ENCODE measurements around the gene BPI.
"Not testable (repeated sequence)": the region's sequence is repeated elsewhere in the genome, so short reads cannot be mapped to it uniquely, and the experiment has no call there.

The BPI gene

DNA sequence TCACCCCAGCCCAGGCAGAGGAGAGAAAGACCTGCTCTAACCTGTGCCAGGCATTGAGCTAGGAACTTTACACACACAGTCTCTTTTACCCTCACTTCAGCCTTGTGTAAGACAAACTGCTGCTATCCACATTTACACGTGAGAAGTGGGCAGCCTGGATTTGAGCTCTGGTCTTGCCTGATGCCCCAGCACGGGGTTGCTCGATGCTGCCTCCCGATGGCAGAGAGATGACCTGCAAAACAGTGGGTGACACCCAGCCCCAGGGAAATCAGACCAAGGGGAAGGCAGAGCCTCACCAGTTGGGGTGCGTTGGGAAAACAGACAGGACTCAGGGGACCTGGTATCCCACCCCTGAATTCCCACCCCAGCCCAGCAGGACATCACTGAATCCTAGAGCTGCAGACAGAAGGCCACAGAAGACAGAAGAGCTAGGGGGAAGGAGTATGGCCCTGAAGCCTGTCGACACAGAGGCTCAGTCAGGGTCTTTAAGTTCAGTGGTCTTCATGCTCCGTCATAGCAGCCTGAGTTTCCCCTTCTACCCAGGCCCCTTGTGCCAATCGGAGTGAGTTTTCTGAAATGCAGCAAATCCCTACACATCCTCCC is 990 bp downstream of the BPI start:
- no peak for DNase-seq (ENCODE audit: low read depth)

DNA sequence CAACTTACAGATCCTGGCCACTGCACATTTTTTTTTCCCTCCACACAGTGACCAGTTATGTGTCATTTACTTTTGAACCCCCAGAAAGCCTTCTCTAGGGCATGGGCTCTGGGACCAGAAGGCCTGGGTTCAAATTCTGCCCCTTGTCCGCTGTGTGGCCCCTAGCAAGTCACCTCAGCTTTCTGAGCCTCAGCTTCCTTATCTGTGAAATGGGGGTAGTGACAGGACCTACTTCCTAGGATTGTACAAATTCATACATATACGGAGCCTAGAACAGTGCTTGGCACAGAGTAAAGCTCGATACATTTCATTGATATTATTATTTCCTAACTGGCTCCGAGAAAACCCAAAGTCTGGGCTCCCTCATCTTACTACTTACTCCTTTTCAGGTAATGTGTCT is 1.6 kb downstream of the BPI start:
- no peak for DNase-seq (ENCODE audit: low read depth)

DNA sequence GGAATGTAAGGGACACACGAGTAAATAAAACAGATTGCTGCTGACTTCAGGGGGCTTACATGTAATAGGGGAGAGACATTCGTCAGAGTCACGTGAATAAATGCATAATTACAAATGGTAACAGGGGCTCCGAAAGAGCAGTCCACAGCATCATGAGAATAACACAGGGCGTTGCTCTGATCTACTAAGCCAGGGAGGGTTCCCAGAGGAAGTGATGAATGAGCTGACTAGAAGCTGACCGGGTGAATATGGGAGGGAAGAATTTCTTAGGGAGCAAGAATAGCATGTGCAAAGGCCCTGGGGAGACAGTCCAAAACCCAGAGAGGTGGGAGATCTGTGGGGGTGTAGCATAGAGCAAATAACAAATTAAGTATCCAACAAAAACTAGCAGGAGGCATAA is 2.4 kb downstream of the BPI start:
- DNase-seq (ENCODE audit: low read depth): no peak

DNA sequence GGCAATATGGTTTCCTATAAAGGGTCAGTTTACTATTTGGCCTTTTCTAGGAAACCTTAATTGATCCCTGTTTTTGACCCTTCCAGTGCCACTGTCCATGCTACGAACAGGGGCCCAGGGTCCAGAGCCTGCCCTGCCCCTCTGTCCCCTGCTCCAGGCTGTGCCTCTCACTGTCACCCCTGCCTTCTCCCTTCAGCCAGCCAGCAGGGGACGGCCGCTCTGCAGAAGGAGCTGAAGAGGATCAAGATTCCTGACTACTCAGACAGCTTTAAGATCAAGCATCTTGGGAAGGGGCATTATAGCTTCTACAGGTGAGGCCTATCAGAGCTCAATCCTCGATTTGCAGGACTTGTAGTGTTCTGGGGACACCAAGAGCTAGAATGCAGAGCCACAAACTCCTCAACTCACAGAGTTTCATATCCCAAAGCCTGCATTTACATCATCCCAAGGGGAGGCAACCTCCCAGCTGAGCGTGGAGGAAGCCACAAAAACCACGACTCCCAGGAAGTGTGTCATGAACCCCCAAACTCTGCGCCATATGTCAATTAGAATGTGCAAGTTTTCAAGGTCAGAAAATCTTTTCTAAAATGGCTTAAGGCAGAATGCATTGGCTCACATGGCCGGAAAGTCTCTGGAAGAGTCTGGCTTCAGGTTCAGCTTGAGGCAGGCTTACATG is 3.6 kb downstream of the BPI start:
- DNase-seq (ENCODE audit: low read depth): no peak

DNA sequence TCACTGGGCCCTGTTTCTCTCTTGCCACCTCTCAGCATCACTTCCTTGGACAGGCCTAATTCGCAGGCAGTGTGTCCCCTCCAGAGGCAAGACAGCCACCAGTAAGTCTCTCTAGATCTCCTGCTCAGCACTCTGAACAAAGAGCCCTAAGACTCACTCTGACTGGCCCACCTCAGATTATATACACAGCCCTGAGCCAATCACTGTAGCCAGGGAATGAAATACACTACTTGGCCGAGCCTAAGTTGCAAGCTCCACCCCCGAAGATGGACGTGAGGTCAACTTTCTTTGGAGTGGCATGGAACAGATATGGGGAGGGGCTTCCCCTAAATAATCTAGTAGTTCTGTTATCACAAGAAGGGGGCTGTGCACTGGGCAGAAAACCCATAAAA is 4.1 kb downstream of the BPI start:
- DNase-seq (ENCODE audit: low read depth): no peak

DNA sequence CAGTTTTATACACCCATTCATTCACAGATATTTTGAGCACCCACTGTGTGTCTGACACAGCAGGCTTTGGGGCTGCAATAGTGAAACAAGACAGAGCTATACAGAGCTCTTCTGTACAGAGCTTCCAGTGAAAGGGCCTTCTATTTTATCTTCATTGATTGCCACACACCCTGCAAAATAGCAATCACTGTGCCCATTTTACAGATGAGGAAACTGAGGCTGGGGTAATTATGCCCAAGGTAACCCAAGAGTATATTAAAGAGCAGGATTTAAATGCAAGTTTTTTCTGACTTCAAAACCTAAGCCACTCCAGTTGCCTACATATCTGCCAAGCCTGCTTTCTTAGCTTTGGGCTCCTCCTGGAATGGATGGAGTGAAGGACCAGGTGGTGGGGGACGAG is 4.5 kb downstream of the BPI start:
- no peak for DNase-seq (ENCODE audit: low read depth)

DNA sequence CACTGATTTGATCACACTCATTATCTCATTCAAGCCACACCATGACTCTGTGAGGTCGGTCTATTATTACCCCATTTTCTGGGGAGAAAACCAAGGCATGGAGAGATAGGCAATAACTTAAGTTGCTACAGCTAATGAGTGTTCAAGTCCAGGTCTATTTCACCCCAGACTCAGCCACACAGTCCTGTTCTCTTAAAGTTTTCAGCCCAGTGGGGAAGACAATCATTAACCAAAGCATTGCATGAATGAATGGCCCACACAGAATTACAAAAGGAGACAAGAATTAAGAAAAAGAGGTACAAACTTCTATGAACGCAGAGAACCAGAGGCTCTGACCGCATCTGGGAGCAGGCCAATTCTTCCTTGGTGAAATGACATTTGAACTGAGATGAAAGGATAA is 7.1 kb downstream of the BPI start:
- no peak for DNase-seq (ENCODE audit: low read depth)

DNA sequence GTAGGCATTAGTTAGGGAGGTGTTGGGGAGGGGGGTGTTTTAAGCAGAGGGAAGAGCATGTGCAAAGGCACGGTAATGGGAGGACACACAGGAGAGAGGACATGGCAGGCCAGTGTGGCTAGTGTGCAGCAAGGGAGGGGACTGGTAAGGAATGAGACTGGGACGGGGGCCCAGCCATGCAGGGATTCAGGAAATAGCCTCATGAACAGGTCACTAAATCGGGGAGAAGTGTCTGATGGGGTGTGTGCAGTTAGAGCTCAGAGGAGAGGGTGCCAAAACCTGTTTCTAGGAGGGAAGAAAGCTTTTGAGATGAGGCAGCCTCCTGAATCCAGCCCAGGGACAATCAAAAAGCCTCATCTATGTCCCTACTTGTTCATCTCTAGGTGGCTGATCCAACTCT is 7.5 kb downstream of the BPI start:
- DNase-seq (ENCODE audit: low read depth): no peak

DNA sequence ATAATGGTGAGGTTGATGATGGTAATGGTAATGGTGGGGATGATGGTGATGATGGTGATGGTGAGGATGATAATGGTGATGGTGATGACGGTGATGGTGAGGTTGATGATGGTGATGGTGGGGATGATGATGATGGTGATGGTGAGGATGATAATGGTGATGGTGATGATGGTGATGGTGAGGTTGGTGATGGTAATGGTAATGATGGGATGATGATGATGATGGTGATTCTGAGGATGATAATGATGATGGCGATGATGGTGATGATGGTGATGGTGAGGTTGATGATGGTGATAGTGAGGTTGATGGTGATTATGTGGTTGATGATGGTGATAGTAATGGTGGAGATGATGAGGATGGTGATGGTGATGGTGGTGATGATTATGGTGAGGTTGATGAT is 9.7 kb downstream of the BPI start:
- DNase-seq (ENCODE audit: low read depth): no peak

DNA sequence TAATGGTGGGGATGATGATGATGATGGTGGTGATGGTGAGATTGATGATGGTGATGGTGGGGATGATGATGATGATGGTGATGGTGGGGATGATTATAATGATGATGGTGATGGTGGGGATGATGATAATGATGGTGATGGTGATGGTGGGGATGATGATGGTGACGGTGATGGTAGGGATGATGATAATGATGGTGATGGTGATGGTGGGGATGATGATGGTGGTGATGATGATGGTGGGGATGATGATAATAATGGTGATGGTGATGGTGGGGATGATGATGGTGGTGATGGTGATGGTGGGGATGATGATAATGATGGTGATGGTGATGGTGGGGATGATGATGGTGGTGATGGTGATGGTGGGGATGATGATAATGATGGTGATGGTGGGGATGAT is 10.4 kb downstream of the BPI start:
- not testable (repeated sequence) for DNase-seq (ENCODE audit: low read depth)

DNA sequence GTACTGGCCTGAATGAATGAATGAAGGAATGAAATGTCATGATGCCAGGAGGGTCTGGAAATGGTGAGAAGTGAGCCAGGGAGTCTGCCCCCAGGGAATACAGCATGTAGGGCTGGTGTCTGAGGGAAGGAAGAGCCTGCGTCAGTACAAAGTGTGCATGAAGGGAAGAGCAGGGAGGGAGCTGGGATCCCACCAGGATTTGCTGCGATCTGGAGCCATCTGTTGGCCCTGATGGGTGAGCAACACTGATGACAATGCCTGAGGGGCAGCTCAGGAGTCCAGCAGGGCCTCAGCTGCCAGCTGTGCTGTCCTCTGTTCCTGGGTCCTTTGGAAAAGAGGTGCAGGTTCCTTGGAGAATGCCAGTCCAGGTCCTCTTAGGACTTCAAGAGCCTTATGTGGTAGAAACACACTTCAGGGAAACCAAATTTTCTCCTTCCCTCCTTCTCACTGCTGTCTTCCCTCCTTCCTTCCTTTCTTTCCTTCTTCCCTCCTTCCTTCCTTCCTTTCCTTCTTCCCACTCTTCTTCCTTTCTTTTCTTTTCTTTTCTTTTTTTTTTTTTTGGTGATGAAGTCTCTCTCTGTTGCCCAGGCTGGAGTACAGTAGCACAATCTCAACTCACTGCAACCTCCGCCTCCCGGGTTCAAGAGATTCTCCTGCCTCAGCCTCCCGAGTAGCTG is 11.5 kb downstream of the BPI start:
- DNase-seq (ENCODE audit: low read depth): no peak

DNA sequence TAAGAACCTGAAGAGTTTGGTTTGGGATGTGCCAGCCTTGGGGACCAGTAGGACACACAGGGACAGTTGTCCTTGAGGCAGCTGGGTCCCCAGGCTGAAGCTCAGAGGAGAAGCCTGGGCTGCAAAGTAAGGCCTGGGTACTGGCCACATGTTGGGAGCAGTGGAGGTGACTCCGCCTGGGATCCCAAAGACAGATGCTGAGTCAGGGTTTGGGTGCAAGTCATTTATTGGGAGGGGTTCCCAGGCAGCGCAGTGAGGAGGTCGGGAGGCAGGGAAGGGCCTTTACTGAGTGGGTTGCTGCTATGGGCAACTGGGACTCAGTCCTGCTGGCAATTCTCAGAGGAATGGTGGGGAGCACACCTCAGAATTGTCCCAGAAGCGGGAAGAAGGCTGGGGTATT is 12.4 kb downstream of the BPI start:
- DNase-seq (ENCODE audit: low read depth): no peak

DNA sequence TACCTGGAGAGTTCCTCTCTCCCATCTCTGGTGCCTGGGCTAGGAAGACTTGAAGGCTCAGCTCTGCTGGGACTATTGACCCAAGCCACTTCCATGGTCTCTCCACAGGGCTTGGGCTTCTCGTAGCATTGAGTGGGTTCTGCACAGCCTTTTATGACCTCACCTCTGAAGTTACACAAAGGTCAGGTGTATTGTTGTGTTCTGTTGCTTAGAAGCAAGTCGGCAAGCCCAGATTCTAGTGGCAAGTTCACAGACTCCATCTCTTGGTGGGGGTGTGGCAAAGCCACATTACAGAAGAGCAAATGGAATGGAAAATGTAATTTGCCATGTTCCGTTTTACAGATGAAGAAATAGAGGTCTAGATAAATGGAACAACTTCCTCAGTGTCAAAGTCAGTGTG is 13.5 kb downstream of the BPI start:
- DNase-seq (ENCODE audit: low read depth): no peak

DNA sequence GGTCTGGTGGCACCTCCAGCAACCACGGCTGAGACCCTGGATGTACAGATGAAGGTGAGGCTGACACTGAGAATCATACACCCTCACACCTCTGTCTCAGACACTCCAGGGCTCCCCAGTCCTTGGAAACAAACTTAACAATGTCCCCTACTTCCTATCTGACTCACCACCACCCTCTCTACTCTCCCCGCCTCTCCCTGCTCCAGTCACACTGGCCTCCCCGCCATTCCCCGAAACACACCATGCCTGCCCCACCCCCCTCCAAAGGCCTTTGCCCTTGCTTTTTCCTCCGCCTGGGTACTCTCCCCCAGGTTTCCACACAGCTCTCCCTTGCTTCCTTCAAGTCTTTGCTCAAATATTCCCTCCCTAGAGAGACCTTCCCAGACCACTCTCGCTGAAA is 16.3 kb downstream of the BPI start:
- DNase-seq (ENCODE audit: low read depth): no peak

DNA sequence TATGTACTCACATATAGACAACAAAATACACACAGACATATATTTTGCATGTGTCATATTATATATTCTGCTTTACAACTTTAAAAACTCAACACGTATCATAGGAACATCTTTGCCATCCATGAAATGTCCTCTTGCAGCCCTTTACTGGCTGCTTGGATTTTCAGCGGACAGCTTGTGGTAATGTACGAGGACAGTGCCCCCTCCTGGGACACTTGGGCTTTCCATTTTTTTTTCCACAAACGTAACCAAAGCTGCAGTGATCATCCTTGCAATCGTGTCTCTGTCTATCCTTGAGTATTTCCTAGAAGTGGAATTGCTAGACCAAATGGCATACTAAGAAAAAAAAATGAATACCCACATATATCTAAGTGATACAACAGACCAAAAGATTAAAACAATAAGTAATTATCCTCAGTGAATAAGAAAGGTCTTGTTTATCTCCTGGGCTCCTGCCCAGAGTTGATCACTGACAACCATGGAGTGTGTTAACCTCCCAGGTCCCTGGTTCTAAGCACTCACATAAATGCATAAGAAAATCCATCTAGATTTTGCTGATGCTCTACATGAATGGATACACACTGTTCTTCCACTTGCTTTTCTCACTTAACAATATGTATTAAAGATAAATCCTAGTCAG is 18.1 kb downstream of the BPI start:
- DNase-seq (ENCODE audit: low read depth): no peak

DNA sequence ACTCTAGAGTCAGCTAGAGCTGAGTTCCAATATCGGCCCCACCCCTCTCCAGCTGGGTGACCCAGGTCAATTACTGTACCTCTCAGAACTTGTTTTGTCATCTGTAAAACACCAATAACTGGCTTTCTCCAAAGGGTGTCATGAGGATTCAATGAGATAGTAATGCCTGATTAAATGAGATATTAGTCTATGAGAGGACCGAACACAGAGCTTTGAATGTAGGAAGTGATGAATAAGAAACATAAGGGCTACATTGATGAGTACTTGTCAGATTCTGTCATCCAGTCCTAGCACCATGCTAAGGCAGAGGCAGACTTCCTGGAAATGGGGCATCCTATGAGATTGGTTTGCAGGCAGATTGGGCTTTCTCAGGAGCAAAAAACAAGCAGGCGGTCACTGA is 20.2 kb downstream of the BPI start:
- DNase-seq (ENCODE audit: low read depth): no peak

DNA sequence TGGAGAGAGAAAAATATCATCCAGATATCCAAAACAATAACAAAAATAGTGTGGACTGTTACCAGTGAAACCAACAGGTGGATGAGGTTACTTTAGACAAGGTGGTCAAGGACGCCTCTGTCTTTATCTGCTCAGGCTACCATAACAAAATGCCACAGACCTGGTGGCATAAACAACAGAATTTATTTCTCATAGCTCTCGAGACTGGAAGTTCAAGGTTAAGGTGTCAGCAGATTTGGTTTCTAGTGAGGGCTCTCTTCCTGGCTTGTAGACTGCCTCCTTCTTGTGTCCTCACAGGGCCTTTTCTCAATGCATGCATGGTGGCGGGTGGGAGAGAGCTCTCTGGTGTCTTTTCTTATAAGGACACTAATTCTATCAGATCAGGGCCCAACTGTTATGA is 21.2 kb downstream of the BPI start:
- DNase-seq (ENCODE audit: low read depth): no peak

DNA sequence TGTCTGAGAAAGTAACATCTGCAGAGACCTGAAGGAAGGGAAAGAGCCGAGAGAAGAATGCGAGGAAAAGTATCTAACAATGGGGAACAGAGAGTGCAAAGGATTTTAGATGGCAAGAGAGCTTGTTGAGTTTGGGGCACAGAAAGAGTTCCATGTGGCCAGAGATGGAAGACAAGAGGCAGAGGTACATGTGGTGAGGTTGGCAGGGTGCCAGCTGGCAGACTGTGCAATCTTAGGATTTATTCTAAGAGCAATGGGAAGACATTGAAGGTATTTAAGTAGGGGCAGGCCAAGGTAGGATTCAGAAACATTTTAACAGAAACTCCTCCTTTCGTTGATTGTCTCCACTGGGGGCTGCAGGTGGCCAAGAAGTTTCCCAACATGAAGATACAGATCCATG is 21.9 kb downstream of the BPI start:
- no peak for DNase-seq (ENCODE audit: low read depth)

DNA sequence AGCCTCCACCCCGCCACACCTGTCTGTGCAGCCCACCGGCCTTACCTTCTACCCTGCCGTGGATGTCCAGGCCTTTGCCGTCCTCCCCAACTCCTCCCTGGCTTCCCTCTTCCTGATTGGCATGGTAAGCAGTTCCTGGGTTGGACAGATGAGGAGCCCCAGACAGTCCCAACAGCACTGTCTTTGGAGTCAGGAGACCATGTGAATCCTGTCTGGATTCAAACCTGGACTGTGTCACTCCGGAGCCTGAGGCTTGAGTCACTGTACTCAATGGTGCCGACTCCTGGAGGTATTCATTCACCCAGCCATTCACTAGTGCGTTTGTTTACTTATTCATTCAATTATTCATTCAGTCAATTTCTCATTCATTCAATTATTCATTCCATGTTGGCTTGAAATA is 22.4 kb downstream of the BPI start:
- no peak for DNase-seq (ENCODE audit: low read depth)

DNA sequence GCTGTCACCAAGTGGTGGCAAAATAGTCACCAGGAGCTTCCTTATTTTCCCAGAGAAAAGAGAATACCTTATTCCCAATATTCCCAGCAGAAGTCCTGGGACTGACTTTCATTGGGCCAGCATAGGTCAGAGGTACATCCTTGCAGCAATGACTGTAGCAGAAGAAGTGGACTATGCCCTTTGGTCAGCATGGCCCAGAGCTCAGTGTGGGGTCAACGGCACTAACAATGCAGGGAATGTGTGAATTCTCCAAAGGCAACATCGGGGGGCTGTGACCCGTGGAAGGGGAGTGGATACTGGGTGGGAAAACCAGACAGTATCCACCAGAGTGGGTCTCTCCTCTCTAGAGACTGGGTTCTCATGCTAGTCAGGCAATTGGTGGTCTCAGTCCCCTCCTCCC is 26.7 kb downstream of the BPI start:
- no peak for DNase-seq (ENCODE audit: low read depth)

DNA sequence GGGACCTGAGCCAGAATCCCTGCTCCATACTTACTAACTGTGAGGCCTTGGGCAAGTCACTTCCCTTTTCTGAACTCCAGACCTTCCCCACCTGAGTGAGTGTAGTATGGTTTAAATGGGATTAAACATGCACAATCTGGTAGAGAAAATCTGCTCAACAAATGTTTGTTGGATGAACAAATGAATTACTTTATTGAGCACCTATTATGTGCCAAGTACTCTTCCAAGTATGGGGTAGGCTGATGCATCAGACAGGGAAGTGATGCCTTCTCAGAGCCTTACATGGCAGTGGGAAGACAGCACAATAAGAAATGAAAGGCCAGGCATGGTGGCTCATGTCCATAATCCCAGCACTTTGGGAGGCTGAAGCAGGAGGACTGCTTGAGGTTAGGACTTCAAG is 27.3 kb downstream of the BPI start:
- no peak for DNase-seq (ENCODE audit: low read depth)

DNA sequence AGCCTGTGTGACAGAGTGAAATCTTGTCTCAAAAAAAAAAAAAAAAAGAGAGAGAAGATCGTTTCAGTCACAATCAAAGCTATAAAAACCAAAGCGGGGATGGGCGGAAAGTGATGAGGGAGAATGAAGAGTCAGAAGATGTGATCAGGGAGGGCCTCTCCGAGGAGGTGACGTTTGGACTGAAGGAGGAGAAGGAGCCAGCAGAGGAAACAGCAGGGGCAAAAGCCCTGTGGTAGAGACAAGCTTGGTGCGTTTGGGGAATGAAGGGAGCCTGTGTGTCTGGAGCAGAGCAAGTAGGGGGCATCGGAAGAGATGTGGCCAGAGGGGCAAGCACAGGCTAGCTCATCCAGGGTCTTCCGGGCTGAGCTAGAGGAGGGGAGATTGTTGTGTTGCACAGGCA is 27.9 kb downstream of the BPI start:
- no peak for DNase-seq (ENCODE audit: low read depth)

DNA sequence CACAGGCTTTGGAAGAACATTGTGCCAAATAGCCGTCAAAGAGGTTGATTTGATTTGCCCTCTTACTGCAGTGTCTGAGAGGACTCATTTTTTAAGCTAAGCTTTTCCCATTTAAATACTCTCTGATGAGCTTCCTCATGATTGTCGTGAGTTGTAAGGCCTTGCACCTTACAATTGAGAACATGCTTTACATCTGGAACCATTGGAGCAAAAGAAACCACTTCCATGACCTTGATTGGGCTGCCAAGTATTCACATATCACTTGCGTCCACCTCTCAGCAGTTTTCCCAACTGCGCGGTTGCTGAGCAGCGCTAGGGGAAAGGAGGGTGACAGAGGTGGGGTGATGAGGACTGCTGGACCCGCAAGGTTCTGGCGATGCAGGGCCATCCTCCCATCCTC is 30.1 kb downstream of the BPI start:
- no peak for DNase-seq (ENCODE audit: low read depth)

Measured in stimulated activated CD8-positive, alpha-beta memory T cell treated with anti-CD3 and anti-CD28 coated beads, Interleukin-15, amount 100 ng/mL, for 24 hours (primary cell).